CD4-positive, alpha-beta T cell treated with Interleukin-2 at 100 ng/mL for 4 hours (primary cell): ENCODE measurements around the gene FAM20A.

ENCODE experiments used
- DNase-seq: peaks from one replicate; pipeline ENCODE4 v3.0.0-alpha.2; 2020; ENCODE audit warnings: low spot score

Gene FAM20A

GRCh38 chr17:68491381-68492231, 109.6 kb downstream of the FAM20A start:
- no peak for DNase-seq

GRCh38 chr17:68489919-68490318, 111.2 kb downstream of the FAM20A start:
- no peak for DNase-seq
